ENCODE measurements around the gene SPATA2.

GRCh38 chr20:49880177-49880576 is 35.2 kb downstream of the SPATA2 start:
- no peak for TF ChIP-seq CTCF (IDR thresholded peaks at IDR 0.05)
- no peak for TF ChIP-seq POLR2A (IDR thresholded peaks at IDR 0.05)

Data from adrenal gland (tissue), 5 donors.